Astrocyte of the spinal cord (primary cell): ENCODE measurements around the gene CYP19A1.

ENCODE experiments used
- DNase-seq: peaks from one replicate; pipeline ENCODE4 v3.0.0; 2011; ENCODE audit warnings: low read depth, low spot score
- H3K4me3 ChIP-seq: 2 replicates; pipeline ENCODE4 v1.5.1; 2011; ENCODE audit warnings: low read depth, mild to moderate bottlenecking, low read length, moderate library complexity
- CTCF ChIP-seq: IDR thresholded peaks from 2 replicates; pipeline ENCODE4 v1.5.1; 2012; ENCODE audit warnings: low read depth, mild to moderate bottlenecking, low read length, inconsistent platforms
- in situ Hi-C: cut with HindIII; loops from 2 replicates; pipeline ENCODE4 v1.10.0; 2017; ENCODE audit warnings: low sequenced_read_pairs

CYP19A1 gene

GRCh38 chr15:51298620-51299019 lies 39.8 kb downstream of the CYP19A1 start:
- no peak overlapping the region for H3K4me3 ChIP-seq
- in situ Hi-C loops = no loop called here
- no peak for TF ChIP-seq CTCF
- no peak for DNase-seq

GRCh38 chr15:51290720-51291119 lies 47.7 kb downstream of the CYP19A1 start:
- no peak overlapping the region for H3K4me3 ChIP-seq
- TF ChIP-seq CTCF = no peak
- in situ Hi-C loops = no loop called here
- DNase-seq = no peak

- in situ Hi-C loops = no loop called here
- no peak for DNase-seq
- no peak overlapping the region for H3K4me3 ChIP-seq
- no peak for TF ChIP-seq CTCF
Observed at GRCh38 chr15:51289290-51289689, 49.1 kb downstream of the CYP19A1 start.

GRCh38 chr15:51288143-51289065 lies 50.0 kb downstream of the CYP19A1 start:
- H3K4me3 ChIP-seq = no peak overlapping the region
- no peak for DNase-seq
- in situ Hi-C loops = no loop called here
- no peak for TF ChIP-seq CTCF

- in situ Hi-C loops = no loop called here
Observed at GRCh38 chr15:51286816-51287215, 51.6 kb downstream of the CYP19A1 start.

GRCh38 chr15:51285399-51285798 lies 53.0 kb downstream of the CYP19A1 start:
- no peak overlapping the region for H3K4me3 ChIP-seq
- in situ Hi-C loops = no loop called here
- no peak for DNase-seq
- TF ChIP-seq CTCF = no peak

More at GRCh38 chr15:51286816-51287215, 51.6 kb downstream of the CYP19A1 start:
- H3K4me3 ChIP-seq = no peak overlapping the region
- TF ChIP-seq CTCF = no peak
- DNase-seq = no peak
